OCI-LY7 (cell line): ENCODE measurements around the gene SETD1B.

Experiments used
- CTCF ChIP-seq: fragments of 200-600 bp; sonication (generic); conservative IDR thresholded peaks from 2 replicates; pipeline ENCODE4 v1.5.1; 2014; ENCODE audit warnings: mild to moderate bottlenecking, antibody characterized with exemption, low read length, moderate library complexity, mixed read lengths
- EZH2phosphoT487 ChIP-seq: fragments of 200-600 bp; sonication (generic); IDR thresholded peaks from 2 replicates; pipeline ENCODE4 v1.6.1; 2018; ENCODE audit warnings: low read depth, borderline replicate concordance, mild to moderate bottlenecking, mixed run types, antibody characterized with exemption, low read length, moderate library complexity, mixed read lengths

DNA sequence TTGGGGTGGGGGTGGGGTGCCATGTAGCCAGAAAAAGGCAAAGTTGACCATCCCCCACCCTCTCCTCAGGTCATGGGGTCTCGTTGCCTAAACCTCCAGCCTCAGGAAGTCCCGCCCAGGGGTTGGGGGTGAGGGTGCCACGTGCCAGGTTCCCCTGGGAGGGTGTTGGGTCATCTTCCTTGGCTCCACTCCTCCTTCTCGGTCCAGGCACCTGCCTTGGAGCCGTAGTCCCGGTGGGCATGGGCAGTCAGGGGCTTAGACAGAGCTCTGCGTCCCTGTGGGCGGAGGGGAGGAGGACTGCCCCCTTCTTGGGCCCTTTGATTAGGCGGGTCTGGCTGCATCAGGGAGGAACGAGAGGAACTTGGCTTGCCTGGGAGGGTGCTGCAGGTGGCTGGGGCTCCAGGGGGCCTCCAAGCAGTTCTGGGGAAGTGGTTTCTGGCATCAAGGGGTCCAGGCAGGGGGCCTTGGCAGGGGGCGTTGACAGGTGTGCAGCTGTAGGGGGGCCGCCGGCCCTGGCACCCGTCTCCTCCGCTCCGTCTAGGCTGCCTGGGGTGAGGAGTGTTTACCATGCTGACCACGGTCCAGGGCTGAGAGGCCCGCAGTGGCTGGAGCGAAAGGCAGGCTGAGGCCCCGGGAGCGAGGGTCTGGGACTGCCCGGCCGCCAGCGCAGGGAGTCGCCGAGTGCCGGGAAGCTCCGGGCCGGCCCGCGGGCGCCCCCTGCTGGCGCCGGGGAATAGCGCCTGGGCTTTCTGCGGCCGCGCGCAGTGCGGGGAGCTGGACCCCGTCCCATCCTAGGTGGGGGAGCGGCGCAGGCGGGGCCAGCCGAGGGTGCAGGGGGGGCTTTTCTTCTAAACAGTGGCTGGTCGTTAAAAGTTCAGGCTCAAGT lies 7.9 kb downstream of the SETD1B start:
- peak; percentile 96 for TF ChIP-seq CTCF
- TF ChIP-seq EZH2phosphoT487 = no peak
